ENCODE results near the gene TMEM178A.
A peak's percentile ranks its signal among the peaks of the same experiment; 100 is the strongest.
"Not testable (repeated sequence)": the region's sequence is repeated elsewhere in the genome, so short reads cannot be mapped to it uniquely, and the experiment has no call there.

TMEM178A gene

DNA sequence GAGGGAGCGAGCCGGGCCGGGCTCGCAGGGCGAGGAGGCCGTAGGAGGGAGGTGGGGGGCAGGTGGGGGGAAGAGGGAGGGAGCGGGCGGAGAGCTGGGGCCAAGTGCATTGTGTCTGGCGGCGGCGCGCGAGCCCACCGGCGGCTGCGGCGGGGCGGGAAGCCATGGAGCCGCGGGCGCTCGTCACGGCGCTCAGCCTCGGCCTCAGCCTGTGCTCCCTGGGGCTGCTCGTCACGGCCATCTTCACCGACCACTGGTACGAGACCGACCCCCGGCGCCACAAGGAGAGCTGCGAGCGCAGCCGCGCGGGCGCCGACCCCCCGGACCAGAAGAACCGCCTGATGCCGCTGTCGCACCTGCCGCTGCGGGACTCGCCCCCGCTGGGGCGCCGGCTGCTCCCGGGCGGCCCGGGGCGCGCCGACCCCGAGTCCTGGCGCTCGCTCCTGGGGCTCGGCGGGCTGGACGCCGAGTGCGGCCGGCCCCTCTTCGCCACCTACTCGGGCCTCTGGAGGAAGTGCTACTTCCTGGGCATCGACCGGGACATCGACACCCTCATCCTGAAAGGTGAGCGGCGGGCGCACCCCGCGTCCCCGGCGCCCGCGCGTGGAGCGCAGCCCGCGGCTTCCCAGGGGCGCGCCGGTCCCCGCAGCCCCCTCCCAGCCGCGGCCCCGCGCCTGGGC is at the start of gene TMEM178A:
Gene TMEM178A, plus strand, starts transcription at position 107 of the 680 bp plus-strand sequence. Its CDS starts 58 bp downstream, at position 165.
- peak in 1 of 2 experiments; percentile 9 for DNase-seq

DNA sequence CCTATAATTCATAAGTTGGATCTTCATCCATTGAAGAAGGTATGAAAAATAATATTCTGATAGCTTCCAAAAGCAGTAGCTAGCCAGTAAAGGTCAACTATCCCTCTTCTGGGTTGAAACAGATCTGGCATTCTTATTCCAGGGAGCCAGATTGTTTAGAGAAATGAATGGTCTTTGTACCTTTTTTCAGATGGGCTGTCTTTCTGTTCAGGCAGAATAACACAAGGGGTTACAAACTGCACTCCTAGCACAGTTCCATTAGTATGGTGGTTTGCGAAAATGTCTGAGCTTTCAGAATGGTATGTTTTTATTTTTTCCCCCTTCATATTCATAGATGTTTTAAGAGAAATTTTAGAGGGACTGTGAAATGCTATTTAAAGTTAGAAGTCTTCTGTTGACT is 47.5 kb upstream of the TMEM178A start:
- DNase-seq, result no peak

GRCh38 chr2:39618736-39619135 is 47.0 kb upstream of the TMEM178A start:
- no peak for DNase-seq

DNA sequence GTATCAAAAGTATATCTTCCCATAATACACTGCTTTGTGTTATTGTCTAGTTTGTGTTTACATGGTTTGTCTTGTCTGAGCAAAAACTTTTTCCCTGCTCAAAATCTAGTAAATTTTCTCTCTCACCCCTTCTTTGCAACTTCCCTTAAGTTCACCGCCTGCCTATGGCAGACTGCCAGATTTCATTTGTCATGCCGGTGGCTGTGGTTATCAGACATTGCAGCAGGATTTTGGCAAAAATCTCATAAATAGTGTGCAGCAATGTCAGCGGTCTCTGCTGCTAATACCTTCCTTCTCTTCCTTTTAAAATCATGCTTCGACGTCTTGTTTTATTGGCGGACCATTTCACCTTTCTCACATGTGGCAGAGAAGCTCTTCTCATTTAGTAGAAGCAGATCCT is 45.6 kb upstream of the TMEM178A start:
- peak; percentile 3 to 19 for DNase-seq

DNA sequence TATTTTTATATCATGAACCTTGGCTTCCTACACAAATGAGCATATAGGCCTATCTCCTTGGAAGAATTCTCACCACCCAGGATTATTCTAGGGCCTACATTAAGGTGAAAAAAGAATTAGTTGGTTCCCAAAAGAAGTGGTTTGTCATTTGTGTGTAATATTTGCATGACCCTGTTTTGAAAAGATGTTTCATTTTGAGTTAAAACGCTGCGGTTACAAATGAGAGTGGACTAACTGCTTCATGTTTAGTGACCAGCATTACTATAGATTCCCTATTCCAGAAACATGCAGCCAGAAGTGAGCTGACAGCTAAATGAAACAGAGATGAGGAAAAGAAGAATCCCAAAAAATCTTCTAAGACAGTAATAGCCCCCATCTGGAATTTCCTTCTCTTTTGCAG is 44.1 kb upstream of the TMEM178A start:
- no peak for DNase-seq

DNA sequence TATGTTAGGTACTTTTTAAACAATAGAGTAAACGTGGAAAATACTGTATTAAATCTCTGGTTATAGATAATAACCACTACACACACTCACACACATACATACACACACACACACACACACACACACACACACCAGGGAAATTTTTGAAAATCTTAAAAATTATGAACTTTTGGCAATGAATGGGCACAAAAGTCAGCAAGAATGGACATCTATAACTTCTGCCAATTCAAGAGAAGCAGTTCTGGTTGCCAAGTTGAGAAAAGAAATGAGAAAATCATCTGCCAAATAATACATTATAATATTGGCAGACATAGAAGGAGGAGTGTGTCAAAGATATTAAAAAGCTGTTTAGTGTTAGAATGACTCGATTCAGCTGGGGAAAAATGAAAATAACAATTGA is 42.9 kb upstream of the TMEM178A start:
- DNase-seq, result no peak

GRCh38 chr2:39623917-39624316 is 41.8 kb upstream of the TMEM178A start:
- DNase-seq, result no peak

- DNase-seq, result no peak
Measured at GRCh38 chr2:39625193-39625926, 40.4 kb upstream of the TMEM178A start.

DNA sequence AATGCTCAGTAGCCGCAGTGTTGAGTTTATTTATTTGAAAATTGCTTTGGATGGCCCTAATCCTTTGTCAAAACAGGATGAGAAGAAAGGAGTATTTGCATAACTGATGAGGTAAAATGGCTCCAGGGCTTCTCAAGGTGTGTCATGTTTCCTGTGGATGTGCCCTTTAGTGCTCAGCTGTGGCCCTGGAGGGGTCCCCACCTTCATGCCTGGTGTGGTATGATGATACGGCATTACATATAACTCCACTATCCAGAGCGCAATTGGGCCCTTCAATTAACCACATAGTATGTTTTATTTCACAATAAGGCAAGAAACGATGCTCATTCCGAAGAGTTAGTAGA is 39.8 kb upstream of the TMEM178A start:
- no peak for DNase-seq

DNA sequence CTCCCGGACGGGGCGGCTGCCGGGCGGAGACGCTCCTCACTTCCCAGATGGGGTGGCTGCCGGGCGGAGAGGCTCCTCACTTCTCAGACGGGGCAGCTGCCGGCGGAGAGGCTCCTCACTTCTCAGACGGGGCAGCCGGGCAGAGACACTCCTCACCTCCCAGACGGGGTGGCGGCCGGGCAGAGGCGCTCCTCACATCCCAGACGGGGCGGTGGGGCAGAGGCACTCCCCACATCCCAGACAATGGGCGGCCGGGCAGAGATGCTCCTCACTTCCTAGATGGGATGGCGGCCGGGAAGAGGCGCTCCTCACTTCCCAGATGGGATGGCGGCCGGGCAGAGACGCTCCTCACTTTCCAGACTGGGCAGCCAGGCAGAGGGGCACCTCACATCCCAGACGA is 37.4 kb upstream of the TMEM178A start:
- DNase-seq, result not testable (repeated sequence)

- DNase-seq, result no peak
Measured at GRCh38 chr2:39629646-39630045, 36.1 kb upstream of the TMEM178A start.

- no peak for DNase-seq
Measured at GRCh38 chr2:39631256-39631655, 34.5 kb upstream of the TMEM178A start.

DNA sequence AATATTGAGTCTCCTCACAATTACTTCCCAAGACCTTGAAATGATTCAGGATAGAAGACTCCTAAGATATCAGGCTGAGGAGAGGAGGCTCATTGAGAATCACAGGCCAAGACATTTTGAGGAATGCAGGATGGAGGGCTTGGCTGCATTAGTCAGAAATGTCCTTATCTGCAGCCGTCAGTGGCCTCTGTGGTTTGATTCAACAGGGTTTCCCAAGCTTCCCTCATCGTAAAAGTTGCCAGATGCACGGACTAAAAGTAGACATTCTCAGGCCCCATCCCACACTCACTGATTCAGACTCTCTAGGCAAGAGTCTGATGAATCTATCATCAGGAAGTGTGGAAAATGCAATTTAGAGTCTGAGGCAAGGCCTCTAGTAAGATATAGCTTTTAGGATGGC is 34.0 kb upstream of the TMEM178A start:
- DNase-seq, result no peak

- no peak for DNase-seq
Measured at GRCh38 chr2:39632876-39633275, 32.8 kb upstream of the TMEM178A start.

DNA sequence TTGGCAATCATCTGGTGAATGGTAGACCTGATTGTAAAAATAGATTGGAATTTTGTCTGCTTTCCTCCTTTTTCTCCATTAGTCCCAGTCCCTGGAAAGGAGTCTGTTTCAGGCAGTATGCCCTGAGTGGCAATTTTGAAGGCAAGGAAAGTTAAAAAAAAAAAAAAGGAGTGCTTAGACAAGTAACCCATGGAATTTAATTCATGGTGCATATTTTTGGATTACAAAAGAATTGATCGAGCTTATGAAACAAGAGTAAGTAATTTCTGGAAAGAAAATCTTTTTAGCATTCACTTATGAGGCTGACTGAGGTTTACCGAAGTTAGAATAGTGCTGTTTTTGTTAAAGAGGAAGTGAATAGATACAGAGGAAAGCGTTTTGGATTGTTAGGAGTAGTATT is 29.4 kb upstream of the TMEM178A start:
- DNase-seq, result no peak

- no peak for DNase-seq
Measured at GRCh38 chr2:39638581-39638980, 27.1 kb upstream of the TMEM178A start.

- no peak for DNase-seq
Measured at GRCh38 chr2:39640107-39640506, 25.6 kb upstream of the TMEM178A start.

- DNase-seq, result no peak
Measured at GRCh38 chr2:39640681-39641080, 25.0 kb upstream of the TMEM178A start.

DNA sequence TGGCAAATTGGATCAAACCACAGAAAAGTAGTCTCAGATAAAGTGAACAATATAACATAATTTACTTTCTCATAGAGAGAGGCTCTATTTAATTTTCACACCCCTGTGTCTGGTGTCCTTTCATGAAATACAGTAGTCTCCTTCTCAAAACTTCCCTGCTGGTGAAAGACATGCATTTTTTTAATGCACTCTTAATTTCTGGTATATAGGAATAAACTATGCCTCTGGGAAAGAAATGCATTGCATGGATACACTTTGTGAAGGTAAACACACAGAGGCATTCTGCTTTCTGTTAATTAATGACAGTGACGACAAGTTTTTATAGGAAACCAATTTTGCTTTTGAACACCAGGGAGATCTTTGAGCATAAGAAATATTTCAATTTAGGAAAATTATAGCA is 24.1 kb upstream of the TMEM178A start:
- DNase-seq, result no peak

DNA sequence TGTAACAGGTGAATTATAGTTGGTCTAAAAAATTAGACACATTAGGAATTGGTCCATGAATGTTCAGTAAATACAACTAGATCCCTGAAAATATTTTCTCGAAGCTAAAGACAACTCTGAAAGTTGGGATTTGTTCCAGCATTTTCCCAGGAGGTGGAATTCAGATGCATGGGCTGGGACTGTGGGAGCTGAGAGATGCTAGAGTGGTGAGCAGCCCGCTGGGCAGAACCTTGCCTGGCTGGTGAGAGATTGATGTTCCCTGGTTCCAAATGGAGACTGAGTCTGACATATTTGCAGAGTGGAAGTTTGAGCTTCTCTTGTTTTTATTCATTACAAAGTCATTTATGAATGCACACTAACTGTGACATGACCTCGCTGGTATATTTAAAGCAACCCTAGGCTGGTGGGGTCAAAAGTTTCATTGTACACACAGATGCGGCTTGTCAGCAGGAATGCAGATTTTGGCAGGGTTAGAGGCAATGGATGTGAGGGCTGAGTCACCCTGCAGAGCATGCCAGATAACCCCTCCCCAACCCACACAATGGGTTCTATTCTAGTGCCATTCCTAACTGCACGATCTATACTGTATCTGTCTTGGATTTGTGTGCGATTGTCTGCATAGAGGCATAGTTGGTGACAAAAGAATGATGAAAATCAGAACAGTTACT is 23.5 kb upstream of the TMEM178A start:
- DNase-seq, result no peak

DNA sequence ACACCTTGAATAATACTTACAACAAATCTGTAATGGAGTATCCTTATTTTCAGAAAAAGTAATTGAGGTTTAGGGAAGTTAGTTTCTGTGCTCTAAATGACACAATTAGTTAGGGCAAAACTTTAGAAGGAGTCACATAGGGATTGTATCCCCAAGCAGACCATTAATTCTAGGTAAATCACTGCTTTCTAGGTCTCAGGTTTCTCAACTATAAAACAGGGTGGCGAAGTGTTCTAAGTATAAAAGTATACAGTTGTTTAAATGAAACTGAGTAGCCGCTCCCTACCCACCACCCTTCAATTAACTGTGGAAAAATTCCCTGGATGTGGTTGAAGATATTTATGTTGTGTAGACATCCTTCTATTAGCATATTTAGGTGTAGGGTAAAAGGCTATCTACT is 19.9 kb upstream of the TMEM178A start:
- DNase-seq, result no peak

DNA sequence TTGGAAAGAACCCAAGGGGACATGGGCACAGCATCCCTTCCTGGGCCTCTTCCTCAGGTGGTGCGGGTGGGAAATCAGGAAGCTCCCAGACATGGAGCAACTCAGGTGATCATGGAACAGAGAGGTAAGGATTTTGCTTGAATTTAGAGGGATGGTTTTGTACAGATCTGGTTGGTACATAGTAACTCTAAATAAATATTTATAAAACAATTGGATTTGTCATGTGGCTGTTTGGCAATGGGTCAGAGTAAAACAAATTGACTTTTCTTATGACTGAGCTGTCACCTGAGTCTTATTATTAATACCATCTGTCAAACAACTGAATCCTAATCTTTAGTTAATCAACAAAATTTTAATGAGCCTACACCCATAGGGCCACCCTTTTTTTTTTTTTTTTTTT is 19.4 kb upstream of the TMEM178A start:
- DNase-seq, result no peak

- no peak for DNase-seq
Measured at GRCh38 chr2:39647104-39647765, 18.5 kb upstream of the TMEM178A start.

- no peak for DNase-seq
Measured at GRCh38 chr2:39648580-39648979, 17.1 kb upstream of the TMEM178A start.

Data from activated CD4-positive, alpha-beta T cell treated with anti-CD3 and anti-CD28 coated beads, Interleukin-2, amount 50 U/mL, for 48 hours (primary cell).